Ramos (cell line): ENCODE data around the gene CRAT.

Source experiments
- in situ Hi-C: fragments of 300-500 bp; cut with MboI; formaldehyde crosslinking; loops from one replicate; pipeline ENCODE4 v1.14.3; 2022; ENCODE audit warnings: low sequenced_read_pairs; ENCODE audit not compliant: unreplicated experiment

CRAT gene

GRCh38 chr9:129110740-129111527 lies at the start of gene CRAT, which contains the start of gene PTPA:
CRAT (minus strand) TSS chr9:129110793; CDS start chr9:129110509, 284 bp downstream.
PTPA (plus strand) TSS chr9:129111415; CDS start chr9:129111601, 186 bp downstream.
- in situ Hi-C loops, result no loop called here

- in situ Hi-C loops, result no loop called here
Measured at GRCh38 chr9:129156163-129156562, 45.6 kb upstream of the CRAT start.

DNA sequence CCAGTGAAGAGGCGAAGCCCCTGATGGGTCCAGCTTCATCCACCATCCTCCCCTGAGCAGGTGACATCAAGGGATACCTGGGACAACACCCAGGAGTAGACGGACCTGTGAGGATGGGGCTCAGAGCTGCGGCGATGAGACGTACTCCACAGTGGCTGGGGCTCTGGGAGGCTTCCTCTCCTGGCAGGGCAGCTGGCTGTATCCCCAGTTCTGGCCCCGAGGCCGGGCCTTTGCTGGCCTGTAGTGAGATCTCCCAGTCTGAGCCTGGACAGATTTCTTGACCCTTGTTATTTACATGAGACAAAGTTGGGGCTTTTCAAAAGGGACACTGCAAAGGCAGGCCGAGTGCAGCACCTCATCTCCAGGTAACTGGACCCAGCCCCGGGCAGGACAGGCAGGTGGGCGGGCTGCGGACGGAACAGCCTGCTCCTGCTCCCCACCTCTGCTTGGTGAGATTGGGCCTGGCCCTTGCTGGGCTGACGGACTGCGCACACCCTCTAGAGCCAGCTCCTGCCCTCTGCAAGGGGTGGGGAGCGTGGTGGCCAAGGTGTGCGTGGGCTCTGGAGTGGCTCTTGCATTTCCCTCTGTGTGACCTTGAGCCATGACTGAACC lies 44.4 kb upstream of the CRAT start:
- in situ Hi-C loops, result no loop called here

DNA sequence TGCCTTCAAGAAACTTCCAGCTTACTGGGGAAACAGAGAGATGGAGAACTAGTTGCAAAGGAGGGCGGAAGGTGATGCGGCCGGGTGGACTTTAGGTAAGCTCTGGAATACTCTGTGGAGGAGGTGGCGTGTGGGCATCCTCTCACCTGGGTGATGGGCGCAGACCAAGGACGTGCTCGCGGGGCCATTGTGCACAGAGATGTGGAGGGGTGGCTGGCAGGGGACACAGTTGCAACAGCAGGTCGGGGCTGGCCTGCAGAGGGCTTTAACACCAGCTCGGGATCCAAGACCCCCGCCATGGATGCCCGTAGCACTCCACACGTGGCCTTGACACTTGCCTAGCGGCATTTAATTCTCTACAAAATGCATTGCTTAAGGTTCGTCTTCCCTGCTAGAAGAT lies 40.9 kb upstream of the CRAT start:
- in situ Hi-C loops, result no loop called here

- in situ Hi-C loops, result no loop called here
Measured at GRCh38 chr9:129150672-129151211, 40.1 kb upstream of the CRAT start.

GRCh38 chr9:129150122-129150521 lies 39.5 kb upstream of the CRAT start:
- in situ Hi-C loops, result no loop called here

GRCh38 chr9:129149442-129149841 lies 38.8 kb upstream of the CRAT start:
- in situ Hi-C loops, result loop anchor here (25.0 kb wide), 1 partner anchor 638 kb away; no protein-coding TSS in a partner anchor

DNA sequence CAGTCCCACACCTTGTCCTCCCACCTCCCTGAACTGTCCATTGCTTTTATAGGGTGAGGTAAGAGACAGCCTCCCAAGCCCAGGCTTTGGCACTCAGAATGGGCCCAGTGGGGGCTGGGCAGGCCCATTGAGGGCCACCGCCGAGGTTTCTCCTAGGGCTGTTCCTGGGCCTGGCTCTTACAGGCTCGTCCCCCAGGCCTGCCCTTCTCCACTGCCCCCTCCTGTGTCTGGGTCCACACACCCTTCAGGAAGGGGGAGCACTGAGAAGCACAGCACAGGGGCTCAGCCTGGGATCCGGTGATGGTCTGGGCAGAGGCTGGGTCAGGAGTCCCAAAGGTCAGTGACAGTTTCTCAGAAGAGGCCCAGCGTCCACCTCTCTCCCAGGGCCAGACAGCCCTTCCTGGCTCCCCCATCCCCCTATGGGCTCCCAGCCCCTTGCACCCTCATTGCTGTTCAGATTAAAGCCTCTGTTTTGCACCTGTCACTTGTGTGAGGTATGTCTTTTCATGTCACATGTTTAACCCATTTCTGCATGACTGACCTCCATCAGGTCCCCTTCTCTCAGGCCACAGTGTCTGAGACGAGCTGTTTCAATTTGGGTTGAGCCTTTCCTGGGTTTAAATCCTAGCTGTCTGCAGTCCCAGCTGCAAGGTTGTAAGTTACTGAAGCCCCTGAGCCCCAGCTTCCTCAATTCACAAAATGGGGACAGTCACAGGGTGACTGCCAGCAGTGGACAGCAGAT lies 38.0 kb upstream of the CRAT start:
- in situ Hi-C loops, result loop anchor here (25.0 kb wide), 1 partner anchor 639 kb away; no protein-coding TSS in a partner anchor

- in situ Hi-C loops, result loop anchor here (25.0 kb wide), 1 partner anchor 641 kb away; no protein-coding TSS in a partner anchor
Measured at GRCh38 chr9:129146441-129146941, 35.9 kb upstream of the CRAT start.

DNA sequence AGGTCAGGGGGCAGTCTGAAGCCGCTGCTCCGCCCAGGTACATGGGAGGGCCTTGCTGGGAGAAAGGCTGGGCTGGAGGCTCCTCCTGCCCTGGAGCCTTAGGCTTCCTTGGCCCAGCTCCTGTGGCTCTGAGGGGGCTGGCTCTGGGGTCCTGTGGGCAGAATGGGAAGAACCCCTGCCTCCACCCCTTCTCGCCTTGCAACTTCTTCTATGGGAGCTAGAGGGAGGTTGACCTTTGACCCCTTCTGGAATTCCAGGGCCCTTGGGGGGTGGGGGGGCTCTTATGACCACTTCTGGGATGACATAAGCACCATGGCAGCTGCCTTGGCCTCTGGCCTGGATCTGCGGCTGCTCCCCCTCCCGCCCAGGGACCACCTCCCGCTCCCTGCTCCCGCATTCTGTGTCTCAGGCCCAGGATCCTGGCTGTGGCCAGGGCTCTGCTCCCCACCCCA lies 35.3 kb upstream of the CRAT start:
- in situ Hi-C loops, result loop anchor here (25.0 kb wide), 1 partner anchor 641 kb away; no protein-coding TSS in a partner anchor

DNA sequence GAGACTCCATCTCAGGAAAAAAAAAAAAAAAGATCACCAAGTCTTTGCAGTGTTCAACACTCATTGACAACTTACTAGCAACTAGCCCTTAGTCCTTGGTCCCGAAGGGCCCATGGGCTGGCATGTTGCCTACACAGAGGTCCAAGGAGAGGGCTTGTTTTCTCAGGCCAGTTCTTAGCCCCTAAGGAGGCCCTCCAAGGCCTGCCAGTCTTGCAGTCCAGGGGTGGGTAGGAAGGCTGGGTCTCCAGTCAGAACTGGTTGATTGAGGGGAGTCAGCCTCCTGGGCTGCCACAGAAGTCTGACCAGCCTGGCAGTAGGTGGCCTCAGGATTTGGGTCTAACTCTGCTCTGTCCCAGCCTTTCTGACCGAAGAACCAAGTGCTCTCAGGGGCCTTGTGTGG lies 34.7 kb upstream of the CRAT start:
- in situ Hi-C loops, result loop anchor here (25.0 kb wide), 1 partner anchor 642 kb away; no protein-coding TSS in a partner anchor

DNA sequence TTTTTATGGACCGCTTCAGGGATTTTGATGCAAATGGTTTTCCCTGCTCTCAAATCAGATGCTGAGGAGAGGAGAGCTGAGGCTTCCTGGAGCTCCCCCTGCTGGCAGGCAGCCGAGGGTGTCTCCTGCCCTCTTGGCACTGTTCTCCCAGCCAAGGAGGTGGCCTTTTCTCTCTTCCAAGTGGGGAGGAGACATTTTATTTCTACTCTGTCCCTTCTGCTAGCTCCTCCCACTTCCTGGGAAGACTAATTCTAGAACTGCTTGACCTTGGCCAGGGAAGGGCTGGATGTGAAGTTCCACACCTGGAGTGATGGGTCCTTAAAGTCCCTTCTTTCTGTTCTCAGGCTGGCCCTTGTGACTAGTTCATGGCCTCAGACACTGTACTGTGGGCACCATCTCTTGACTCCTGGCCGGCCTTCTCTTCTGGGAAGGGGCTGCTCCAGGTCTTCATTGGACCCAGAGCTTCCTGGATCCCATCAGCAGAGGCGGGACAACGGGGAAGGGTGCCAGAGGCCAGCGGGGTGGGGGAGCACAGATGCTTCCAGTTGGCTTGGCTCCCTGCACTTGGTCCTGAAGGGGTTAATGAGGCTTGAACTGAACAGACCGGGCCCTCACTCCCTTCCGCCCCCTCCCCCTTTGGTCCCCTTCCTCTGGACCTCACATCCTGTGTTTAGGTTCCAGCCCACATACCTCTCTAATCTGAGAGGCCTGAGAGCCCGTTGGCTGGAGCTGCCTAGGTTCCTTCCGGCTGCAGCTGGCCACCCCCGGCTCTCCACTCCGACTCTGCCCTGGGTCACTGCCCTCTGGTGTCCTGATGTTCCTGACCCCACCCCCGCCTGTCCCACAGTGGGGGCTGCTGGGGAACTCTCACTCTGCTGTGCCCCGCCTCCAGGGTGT lies 32.7 kb upstream of the CRAT start:
- in situ Hi-C loops, result loop anchor here (25.0 kb wide), 1 partner anchor 644 kb away; no protein-coding TSS in a partner anchor

- in situ Hi-C loops, result loop anchor here (25.0 kb wide), 1 partner anchor 645 kb away; no protein-coding TSS in a partner anchor
Measured at GRCh38 chr9:129142138-129142935, 31.7 kb upstream of the CRAT start.

- in situ Hi-C loops, result loop anchor here (25.0 kb wide), 1 partner anchor 646 kb away; no protein-coding TSS in a partner anchor
Measured at GRCh38 chr9:129141066-129142041, 30.8 kb upstream of the CRAT start.

- in situ Hi-C loops, result loop anchor here (25.0 kb wide), 1 partner anchor 647 kb away; no protein-coding TSS in a partner anchor
Measured at GRCh38 chr9:129140397-129141065, 29.9 kb upstream of the CRAT start.

DNA sequence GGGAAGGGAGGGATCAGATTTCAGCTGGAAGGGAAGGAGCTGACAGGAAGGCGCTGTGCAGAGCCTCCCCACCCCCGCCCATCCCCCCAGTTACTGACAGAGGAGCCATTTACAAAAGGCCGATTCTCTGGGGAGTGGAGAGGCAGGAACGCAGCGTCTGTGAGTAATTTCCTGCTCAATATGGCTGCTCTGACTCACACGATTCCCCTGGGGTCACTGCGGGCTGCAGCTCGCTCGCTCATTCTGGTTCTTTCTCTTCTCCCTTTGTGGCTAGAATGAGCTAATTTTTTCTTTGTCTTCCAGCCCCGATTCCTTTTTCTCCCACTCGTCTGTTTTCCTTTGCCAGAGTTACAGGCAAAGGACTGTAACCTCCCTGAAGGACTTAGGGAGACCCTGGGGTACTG lies 29.4 kb upstream of the CRAT start:
- in situ Hi-C loops, result loop anchor here (25.0 kb wide), 1 partner anchor 647 kb away; no protein-coding TSS in a partner anchor
